NCI-H526 (cell line): ENCODE data around the gene SPATA25.
A peak's percentile ranks its signal among the peaks of the same experiment; 100 is the strongest.

Source experiments
- DNase-seq, 2 experiments: peaks; one replicate each; lab custom pipeline; 2025; lab: John Stamatoyannopoulos, UW

SPATA25 gene

GRCh38 chr20:45863543-45864470 is 23.6 kb downstream of the SPATA25 start:
- no peak for DNase-seq

- peak in 1 of 2 experiments; percentile 19 for DNase-seq
Measured at GRCh38 chr20:45861221-45862075, 26.0 kb downstream of the SPATA25 start.

- DNase-seq: no peak
Measured at GRCh38 chr20:45860560-45861220, 26.7 kb downstream of the SPATA25 start.

- DNase-seq: no peak
Measured at GRCh38 chr20:45859916-45860315, 27.5 kb downstream of the SPATA25 start.

GRCh38 chr20:45857882-45858216 is 29.6 kb downstream of the SPATA25 start:
- DNase-seq: peak in 1 of 2 experiments; percentile 47

GRCh38 chr20:45857114-45857881 is 30.1 kb downstream of the SPATA25 start, which contains the start of the genes ACOT8 and ZSWIM3:
Gene ACOT8 (minus strand): TSS chr20:45857392. CDS start chr20:45857315, 77 bp downstream.
Gene ZSWIM3 (plus strand): TSS chr20:45857614. CDS start chr20:45857826, 212 bp downstream.
- peak; percentile 100 for DNase-seq

- no peak for DNase-seq
Measured at GRCh38 chr20:45853484-45853883, 33.9 kb downstream of the SPATA25 start.

GRCh38 chr20:45852326-45852725 is 35.1 kb downstream of the SPATA25 start:
- DNase-seq: no peak

- no peak for DNase-seq
Measured at GRCh38 chr20:45851501-45851900, 35.9 kb downstream of the SPATA25 start.

GRCh38 chr20:45850926-45851325 is 36.5 kb downstream of the SPATA25 start:
- no peak for DNase-seq

- DNase-seq: no peak
Measured at GRCh38 chr20:45850238-45850637, 37.2 kb downstream of the SPATA25 start.

GRCh38 chr20:45848969-45849582 is 38.3 kb downstream of the SPATA25 start:
- DNase-seq: no peak

GRCh38 chr20:45848421-45848820 is 39.0 kb downstream of the SPATA25 start:
- DNase-seq: no peak

- DNase-seq: no peak
Measured at GRCh38 chr20:45845452-45845851, 42.0 kb downstream of the SPATA25 start.

GRCh38 chr20:45843506-45843905 is 43.9 kb downstream of the SPATA25 start:
- DNase-seq: no peak

- no peak for DNase-seq
Measured at GRCh38 chr20:45842169-45842812, 45.1 kb downstream of the SPATA25 start.

GRCh38 chr20:45841407-45842129 is 45.9 kb downstream of the SPATA25 start:
- no peak for DNase-seq

- no peak for DNase-seq
Measured at GRCh38 chr20:45840700-45841198, 46.7 kb downstream of the SPATA25 start.

GRCh38 chr20:45836841-45837240 is 50.6 kb downstream of the SPATA25 start:
- no peak for DNase-seq
